Stimulated activated CD4-positive, alpha-beta T cell treated with anti-CD3 and anti-CD28 coated beads, Interleukin-15, amount 100 ng/mL, for 1 hour (primary cell): ENCODE measurements around the gene PAN2.
"Not testable (repeated sequence)": the region's sequence is repeated elsewhere in the genome, so short reads cannot be mapped to it uniquely, and the experiment has no call there.

Experiments
- DNase-seq, 2 donors: peaks; one replicate each; pipeline ENCODE4 v3.0.0-alpha.2; 2020; ENCODE audit warnings: low read depth in 1 of 2, low spot score in 1 of 2

PAN2 gene

DNA sequence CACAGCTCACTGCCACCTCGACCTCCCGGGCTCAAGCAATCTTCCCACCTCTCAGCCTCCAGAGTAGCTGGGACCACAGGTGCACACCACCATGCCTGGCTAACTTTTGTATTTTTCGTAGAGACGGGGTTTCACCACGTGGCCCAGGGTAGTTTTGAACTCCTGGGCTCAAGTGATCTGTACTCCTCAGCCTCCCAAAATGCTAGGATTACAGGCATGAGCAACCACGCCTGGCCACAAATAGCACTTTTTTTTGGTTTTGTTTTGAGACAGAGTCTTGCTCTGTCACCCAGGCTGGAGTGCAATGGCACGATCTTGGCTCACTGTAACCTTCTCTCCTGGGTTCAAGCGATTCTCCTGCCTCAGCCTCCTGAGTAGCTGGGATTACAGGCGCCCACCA lies 13.5 kb upstream of the PAN2 start:
- not testable (repeated sequence) for DNase-seq

DNA sequence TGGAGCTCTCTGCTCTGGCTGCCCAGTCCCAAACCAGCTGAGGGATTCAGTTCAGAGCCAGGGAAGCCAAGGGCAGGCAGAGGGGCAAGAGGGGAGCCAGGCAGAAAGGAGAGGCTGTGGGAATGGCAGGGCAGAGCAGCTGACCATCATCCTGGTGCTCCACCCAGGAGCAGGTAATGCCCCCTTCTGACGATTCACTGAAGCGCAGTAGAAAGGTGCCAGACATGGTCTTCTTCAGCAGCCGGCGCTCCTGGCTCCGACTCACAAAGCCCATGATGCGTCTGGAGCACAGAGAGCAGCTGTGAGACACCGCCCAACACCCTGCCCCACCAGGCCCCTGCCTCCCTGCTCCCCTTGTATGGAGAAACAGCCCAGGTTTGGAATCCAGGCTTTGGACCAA lies 12.9 kb upstream of the PAN2 start:
- no peak for DNase-seq

DNA sequence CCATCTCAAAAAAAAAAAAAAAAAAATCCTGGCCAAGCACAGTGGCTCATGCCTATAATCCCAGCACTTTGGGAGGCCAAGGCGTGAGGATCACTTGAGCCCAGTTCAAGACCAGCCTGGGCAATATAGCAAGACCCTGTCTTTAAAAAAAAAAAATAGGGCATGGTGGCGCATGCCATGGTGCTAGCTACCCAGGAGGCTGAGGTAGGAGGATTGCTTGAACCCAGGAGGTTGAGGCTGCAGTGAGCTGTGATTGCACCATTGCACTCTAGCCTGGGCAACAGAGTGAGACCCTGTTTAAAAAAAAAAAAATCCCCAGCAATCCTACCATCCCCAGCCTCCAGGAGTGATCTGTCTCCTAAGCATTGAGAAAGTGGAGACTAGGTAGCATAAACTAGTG lies 8.5 kb upstream of the PAN2 start:
- DNase-seq = not testable (repeated sequence)

DNA sequence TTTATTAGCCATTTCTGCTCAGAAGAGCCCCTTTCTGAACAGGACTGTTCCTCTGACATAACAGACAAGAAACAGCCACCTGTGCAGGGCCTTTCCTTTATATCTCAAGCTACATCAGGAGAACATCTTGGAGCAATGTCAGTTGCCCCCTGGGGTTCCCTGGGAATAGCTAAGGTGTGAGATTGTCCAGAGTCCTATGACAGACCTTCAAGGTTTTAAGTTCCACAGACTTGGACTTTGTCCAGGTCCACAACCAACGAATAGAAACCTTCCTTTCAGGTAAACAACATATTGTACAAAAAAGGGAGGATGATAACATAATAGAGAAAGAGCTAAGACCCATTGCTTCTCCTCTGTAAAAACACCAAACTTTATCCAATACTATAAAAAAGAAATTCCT lies 7.8 kb upstream of the PAN2 start:
- no peak for DNase-seq

DNA sequence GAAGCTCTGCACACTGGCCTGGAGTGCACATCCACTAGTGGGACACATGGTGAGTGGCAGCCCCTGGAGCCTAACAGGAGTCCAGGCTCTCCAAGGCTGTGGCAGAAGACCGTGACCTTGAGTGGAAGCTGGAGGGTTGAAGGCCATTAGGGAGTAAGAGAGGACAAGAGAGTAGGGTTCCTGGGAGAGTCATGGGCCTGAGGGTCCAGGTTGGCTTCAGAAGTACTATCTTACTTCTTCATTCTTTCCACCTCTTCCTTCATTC lies 5.3 kb upstream of the PAN2 start:
- DNase-seq = no peak

DNA sequence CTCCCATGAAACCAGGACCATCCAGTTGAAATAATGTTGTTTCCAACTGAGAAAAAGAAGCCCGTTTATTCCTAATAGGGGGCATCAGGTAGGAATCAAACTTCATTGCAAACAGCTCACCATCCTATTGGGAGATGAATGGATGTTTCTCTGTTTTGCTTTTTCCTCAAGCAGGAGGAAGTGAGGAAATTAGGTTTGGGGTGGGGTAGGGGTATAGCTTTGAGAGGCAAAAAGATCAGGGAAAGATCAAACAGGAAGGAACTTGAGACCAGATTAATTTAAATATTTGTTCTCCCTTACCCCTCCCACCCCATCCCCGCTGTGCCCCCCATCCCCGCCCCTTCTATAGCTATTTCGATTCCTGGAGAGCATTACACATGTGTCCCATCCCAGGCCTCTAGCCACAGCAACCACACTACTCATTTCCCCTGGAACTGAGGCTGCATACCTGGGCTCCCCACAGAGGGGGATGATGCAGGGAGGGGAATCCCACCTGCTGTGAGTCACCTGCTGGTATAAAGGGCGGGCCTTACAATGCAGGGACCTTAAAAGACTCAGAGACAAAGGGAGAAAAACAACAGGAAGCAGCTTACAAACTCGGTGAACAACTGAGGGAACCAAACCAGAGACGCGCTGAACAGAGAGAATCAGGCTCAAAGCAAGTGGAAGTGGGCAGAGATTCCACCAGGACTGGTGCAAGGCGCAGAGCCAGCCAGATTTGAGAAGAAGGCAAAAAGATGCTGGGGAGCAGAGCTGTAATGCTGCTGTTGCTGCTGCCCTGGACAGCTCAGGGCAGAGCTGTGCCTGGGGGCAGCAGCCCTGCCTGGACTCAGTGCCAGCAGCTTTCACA lies 4.7 kb upstream of the PAN2 start, which contains the start of gene IL23A:
Gene IL23A, plus strand, starts transcription at position 577 of the 850 bp plus-strand sequence. Its CDS starts 161 bp downstream, at position 738.
- peak; percentile 62 to 74 for DNase-seq

DNA sequence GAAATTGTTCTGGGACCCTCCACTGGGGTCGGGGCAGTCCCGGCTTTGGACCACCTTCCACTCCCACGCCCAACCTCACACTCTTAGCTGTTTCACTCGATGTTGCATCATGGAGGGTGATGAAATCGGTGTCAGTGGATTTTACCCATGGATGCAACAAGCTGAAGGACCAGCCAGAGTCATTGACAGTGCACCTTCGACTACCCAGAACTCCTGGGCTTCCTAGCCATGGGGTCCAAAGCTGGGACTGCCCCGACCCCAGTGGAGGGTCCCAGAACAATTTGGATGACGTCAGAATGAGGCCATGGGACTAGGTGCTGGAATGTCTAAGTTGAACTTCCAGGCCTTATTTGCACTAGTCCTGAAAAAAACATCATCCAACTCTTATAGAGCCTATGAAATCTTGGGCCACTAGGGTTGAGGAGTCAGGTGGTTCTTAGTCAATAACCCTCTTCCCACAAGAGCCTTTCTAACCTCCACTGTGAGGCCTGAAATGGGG lies 4.0 kb upstream of the PAN2 start:
- no peak for DNase-seq

DNA sequence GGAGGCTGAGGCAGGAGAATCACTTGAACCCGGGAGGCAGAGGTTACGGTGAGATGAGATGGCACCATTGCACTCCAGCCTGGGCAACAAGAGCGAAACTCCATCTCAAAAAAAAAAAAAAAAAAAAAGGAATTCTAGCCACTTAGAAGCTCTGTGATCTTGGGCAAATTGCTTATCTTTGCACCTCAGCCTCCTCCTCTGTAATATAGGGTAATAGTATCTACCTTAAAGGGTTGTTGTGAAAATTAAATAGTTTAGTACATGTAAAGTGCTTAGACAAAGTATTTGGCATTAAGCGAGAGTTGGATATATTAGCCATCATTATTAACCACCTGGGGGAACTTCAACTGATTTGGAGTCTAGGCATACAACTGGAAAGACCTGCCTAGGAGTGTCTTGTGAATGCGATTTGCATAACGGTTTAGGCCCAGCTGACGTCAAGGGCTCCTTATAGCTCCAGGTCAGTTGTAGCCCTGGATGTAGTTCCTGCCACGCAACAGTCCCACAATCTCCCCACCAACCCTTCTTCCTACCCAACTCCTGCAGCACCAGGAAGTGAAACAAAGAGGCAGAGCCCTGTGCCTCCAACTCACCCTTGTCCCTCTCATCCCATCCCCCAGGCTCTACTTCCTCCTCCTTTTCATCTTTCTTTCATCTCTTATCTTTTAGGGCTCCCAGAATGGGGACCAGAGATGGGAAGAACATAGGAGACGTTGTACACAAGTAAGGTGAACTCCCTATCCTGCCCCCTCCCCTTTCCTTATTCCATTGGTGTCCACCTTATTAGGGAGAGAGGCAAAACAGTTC lies 2.8 kb upstream of the PAN2 start:
- no peak for DNase-seq

DNA sequence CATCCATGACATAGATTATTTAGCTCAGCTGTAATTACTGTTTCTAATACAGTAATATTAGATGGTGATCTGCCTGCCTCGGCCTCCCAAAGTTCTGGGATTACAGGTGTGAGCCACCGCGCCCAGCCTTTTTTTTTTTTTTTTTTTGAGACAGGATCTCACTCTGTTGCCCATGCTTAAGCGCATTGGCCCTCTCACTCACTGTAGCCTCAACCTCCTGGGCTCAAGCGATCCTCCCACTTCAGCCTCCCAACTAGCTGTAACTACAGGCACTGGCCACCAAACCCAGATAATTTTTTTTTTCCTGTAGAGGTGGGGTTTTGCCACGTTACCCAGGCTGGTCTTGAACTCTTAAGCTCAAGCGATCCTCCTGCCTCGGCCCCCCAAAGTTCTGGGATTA lies 1.7 kb upstream of the PAN2 start:
- DNase-seq = not testable (repeated sequence)

DNA sequence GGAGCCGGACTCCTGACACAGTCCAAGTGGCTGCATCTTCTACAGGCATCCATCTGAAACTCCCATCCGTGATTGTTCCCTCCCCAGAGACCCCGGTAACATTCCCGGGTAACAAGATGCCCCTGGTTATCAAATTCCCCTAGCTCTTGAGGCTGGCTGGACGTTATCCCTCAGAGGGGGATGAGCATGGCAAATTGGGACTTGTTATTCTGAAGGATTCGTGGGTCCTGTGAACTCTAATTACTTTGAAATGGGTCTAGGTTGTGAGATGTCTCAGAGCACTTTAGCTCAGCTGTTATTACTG lies 642 bp upstream of the PAN2 start:
- no peak for DNase-seq

DNA sequence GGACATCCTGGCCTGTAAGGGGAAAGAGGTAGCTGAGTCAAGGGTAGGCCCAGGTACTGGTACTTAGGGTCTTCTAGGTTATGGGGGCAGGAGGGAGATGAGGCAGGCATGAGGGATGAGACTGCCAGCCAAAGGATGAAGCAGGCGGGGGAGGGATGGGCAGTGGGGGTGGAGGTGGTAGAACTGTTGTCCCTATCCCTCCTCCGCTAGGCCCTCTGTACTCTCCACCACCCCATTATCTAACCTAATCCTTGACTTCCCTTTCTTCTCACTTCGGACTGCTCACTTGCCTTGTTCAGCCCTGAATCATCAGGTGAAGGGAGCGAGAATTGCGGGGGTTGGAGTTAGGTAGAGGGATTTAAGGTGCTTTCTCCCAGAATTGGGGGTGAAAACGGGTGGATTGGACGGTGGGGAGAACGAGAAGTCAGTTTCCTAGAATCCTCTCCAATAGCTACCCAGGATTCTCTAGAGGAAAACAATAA lies 562 bp downstream of the PAN2 start:
- DNase-seq = no peak

DNA sequence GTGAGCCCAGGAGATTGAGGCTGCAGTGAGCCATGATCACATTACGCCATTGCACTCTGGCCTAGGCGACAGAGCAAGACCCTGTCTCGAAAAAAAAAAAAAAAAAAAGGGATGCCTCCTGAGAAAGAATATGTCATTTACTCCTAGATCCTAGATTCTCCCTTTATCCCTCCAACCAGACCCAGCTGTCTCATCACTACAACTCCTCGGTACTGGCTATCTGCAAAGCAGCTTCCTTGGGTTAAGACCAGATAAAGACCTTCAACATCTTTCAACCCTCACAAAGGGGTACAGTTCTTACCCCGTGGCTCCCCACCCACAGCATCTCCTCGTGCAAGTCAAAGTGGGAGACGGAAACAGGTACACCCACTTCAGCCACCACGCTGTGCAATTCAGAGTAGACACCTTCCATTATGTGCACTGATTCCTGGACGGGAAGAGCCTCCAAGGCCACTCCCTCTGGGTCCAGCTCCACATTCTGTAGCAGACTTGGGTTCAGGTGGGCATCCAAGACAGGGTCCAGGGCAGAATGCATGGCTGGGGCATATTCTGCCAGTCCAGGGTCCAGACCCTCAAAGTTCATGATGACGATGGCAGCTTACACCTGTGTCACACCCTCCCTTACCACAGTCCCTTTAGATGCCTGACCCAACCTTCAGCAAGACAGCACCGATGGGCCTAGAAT lies 1.1 kb downstream of the PAN2 start:
- no peak for DNase-seq

DNA sequence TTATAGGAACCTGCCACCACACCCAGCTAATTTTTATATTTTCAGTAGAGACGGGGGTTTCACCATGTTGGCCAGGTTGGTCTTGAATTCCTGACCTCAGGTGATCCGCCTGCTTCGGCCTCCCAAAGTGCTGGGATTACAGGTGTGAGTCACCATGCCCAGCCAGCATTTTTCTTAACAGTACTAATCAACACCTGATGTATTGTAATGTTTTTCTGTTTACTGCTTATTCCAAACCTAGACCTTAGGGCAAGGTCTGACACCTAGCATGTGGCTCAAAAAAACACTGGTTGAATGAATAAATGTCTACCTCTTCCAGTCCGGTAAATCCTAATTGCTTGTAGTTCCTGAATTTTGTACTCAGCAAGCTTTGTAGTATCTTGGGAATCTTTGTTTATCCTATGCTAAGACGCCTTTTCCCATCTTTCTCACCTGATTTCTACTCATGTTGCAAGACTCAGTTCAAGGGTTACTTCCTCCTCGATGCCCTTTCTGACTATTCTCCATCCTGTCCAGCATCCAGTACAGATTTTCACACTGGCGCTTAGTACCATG lies 2.8 kb downstream of the PAN2 start:
- DNase-seq = no peak

DNA sequence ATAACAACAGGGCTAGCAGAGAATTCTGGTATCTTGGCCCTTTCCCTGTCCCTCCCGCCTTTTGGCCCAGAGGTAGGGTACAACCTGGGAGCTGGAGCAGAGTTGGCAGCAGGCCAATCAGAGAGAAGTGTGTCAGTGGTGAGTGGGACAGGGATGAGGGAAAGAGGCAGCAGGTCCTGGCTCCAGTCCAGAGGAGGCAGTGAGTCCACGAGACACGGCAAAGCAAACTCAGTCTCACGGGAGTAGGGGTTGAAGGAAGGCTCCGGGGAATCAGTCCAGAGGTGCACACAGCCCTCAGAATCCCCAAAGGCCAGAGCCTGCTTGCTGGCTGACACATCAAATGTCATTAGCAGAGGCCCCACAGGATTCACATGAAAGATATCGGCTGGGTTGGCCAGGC lies 7.3 kb downstream of the PAN2 start:
- no peak for DNase-seq

DNA sequence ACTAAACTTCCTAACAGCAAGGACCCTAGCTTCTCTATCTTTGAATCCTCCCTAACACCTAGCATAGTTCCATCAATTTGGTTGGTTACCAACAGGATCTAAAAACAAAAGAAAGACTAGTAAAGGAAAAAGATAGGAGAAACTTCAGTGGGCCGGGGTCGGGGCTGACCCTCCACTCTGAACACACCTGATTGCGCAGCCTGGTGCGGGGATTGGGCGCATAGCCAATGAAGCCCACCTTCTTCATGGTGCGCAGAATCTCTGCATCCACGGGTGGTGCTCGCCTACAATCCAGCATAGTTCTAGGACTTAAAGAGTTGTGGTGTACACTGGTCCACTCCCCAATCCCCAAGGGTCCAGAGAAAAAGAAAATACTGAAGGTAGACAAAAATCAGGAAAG lies 7.7 kb downstream of the PAN2 start:
- no peak for DNase-seq

DNA sequence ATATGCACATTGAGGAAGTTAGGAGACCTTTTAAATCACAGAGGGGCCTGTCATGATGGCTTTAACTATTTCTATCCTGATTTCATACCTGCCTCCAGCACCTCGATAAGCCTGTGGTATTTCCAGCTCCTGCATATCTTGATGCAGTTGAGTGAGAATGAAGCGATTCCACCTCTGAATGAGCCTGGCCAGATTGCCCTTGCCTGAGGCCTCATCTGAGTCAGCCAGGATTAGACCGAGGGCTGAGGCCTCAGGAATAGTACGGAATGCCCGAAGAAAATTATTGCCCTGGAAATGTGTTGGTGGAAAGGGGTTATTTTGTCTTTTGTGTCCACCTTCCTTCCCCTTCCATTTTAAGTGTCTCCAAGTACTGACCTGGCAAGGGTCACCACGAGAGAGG lies 9.6 kb downstream of the PAN2 start:
- DNase-seq = no peak

DNA sequence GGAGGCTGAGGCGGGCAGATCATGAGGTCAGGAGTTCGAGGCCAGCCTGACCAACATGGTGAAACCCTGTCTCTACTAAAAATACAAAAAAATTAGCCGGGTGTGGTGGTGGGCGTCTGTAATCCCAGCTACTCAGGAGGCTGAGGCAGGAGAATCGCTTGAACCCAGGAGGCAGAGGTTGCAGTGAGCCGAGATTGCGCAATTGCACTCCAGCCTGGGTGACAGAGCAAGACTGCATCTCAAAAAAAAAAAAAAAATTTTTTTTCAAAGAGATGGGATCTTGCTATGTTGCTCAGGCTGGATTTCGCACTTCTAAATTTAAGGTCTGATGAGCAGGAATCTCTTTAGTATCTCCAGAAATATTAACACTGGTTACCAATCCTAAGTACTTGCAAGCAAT lies 12.2 kb downstream of the PAN2 start:
- not testable (repeated sequence) for DNase-seq

DNA sequence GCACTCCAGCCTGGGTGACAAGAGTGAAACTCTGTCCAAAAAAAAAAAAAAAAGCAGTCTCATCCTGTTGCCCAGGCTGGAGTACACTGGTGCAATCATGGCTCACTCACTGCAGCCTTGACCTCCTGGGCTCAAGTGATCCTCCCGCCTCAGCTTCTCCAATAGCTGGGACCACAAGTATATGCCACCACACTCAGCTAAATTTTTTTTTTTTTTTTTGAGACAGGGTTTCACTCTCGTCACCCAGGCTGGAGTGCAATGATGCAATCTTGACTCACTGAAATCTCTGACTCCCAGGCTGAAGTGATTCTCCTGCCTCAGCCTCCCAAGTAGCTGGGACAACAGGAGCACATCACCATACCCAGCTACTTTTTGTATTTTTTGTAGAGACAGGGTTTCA lies 12.8 kb downstream of the PAN2 start:
- no peak for DNase-seq

DNA sequence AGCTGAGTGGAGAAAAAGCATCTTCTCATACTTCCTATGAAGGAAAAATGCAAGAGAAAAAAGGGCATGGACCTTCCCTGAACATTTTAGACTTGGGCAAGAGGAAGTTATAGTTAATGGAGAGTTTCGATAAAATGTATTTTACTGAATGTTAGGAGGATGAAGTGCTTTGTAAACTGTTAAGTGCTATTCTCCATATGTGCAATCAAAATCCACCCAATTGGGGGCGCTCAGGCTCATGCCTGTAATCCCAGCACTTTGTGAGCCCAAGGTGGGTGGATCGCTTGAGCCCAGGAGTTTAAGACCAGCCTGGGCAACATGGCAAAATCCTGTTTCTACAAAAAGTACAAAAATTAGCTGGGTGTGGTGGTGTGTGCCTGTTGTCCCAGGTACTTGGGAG lies 16.1 kb downstream of the PAN2 start:
- no peak for DNase-seq

DNA sequence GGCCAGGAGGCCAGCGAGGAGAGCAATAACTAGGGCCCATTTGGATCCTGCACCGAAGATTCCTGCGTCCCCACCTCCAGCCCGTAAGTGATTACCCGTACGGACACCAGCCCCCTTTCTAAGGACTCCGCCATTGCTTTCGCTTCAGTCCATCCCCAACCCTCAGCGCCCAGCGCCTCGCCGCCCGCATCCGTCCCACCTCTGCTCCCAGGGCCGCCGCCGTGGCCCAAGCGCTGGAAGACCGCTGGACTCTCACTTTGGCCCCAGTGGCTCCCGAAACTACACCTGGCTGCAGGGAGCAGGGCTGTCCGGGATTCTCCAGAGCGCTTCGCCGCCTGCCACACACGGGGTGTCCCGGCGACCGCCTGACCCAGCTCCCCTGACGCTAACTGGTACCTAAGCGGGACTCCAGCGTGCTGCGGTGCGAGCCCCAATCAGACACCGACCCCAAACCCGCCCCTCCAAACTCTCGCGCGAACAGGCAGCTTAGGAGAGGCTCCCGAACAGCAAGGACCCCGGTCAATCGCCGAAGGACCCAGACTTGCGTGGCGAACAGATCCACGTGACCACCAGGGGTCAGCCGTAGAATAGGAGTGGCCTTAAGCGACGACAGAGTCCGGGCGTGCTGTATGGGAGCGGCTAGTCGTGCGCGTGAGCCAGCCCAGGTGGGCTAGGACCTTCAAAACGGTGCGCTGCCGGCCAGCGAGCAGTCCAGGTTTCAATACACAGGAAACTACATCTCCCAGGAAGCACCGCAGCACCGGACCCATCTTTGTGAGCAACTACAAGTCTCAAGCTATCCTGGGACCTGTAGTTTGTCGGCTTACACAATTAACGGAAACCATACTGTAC lies 18.0 kb downstream of the PAN2 start, which contains the start of gene CNPY2:
Gene CNPY2, minus strand, starts transcription at position 367 of the 852 bp plus-strand sequence. CDS start 771 bp downstream, outside the sequence.
- peak; percentile 80 to 81 for DNase-seq

DNA sequence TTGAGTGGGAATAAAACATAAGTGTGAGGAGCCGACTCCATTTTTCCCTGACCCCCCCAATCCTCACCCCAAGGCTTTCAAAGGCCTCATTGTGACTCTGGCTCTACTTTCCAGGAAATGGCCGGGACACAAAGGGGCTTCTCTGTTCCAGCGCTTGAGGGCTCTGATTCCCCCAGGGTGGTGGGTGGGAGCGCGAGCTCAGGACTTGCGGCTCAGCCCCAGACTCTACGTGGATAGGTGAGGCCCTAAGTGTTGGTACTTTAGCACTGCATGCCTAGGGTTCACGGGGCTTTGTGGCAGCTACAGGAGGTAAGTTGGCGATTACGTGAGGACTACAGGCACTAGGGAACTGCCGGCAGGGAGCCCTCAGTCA lies 18.6 kb downstream of the PAN2 start:
- DNase-seq = no peak
